C4-2B (cell line): ENCODE data around the gene CLIP3.

Source experiments
- H3K27ac ChIP-seq: fragments of 450-650 bp; 2 replicates; pipeline ENCODE4 v1.5.1; 2017
- ZFX ChIP-seq: fragments of 450-650 bp; IDR thresholded peaks from 2 replicates; pipeline ENCODE4 v1.6.1; 2017
- TF ChIP-seq, protein P1 (sequence below): fragments of 450-650 bp; conservative IDR thresholded peaks from 2 replicates; pipeline ENCODE4 v1.5.1; 2017; ENCODE audit warnings: mild to moderate bottlenecking

The CLIP3 gene

DNA sequence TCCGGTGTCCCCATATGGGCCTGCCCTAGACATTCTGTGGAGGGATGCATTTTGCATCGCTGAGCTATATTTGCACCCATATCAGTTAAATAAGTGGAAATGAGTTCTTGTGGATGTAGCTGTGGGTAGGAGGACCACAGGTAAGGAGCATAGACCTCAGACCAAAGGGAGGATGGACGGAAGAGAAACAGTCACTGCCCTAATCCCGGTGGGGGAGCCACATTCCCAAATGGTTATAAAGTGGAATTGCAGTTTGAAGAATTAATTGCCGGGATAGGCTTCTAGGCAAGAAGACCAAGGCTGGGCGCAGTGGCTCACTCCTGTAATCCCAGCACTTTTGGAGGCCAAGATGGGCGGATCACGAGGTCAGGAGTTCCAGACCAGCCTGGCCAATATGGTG is 35.9 kb downstream of the CLIP3 start:
- TF ChIP-seq, protein P1, sequence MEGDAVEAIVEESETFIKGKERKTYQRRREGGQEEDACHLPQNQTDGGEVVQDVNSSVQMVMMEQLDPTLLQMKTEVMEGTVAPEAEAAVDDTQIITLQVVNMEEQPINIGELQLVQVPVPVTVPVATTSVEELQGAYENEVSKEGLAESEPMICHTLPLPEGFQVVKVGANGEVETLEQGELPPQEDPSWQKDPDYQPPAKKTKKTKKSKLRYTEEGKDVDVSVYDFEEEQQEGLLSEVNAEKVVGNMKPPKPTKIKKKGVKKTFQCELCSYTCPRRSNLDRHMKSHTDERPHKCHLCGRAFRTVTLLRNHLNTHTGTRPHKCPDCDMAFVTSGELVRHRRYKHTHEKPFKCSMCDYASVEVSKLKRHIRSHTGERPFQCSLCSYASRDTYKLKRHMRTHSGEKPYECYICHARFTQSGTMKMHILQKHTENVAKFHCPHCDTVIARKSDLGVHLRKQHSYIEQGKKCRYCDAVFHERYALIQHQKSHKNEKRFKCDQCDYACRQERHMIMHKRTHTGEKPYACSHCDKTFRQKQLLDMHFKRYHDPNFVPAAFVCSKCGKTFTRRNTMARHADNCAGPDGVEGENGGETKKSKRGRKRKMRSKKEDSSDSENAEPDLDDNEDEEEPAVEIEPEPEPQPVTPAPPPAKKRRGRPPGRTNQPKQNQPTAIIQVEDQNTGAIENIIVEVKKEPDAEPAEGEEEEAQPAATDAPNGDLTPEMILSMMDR = no peak
- TF ChIP-seq ZFX = no peak
- no peak overlapping the region for H3K27ac ChIP-seq

DNA sequence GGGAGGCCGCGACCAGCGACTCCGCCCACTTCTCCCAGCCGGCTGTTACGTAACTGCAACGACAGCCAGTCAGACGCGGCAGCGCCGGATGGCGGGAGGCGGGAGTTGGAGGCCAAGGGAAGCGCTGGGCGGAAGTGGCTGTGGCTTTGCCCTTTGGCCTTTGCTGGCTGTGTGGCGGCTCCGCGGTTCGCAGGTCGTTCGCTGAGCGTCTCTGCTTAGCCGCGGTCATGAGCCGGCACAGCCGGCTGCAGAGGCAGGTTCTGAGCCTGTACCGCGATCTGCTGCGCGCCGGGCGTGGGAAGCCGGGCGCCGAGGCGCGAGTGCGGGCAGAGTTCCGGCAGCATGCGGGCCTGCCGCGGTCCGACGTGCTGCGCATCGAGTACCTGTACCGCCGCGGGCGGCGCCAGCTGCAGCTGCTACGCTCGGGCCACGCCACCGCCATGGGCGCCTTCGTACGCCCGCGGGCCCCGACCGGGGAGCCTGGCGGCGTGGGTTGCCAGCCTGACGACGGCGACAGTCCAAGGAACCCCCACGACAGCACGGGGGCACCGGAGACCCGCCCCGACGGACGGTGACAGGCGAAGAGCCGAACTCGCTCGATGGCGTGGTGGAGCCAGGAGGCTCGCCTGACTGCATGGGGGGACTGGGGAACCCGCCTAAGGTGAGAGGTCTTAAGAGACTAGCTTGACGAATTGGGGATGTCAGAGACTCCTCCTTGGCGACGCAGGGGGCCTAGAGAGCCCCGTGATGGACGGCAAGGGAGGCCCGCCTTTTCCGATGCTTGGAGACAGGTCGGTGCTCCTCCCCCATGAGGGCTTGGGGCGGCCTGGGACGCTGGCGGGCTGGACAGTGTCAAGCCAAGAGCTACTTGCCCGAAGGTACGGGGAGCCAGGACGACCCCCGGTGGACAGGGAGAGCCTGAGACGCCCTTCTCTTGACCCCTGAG is 37.4 kb downstream of the CLIP3 start, which contains the start of gene SDHAF1:
Gene SDHAF1, plus strand, starts transcription at position 141 of the 946 bp plus-strand sequence. Its CDS starts 87 bp downstream, at position 228.
- H3K27ac ChIP-seq = peak within 1 kb of the TSS; percentile 86

DNA sequence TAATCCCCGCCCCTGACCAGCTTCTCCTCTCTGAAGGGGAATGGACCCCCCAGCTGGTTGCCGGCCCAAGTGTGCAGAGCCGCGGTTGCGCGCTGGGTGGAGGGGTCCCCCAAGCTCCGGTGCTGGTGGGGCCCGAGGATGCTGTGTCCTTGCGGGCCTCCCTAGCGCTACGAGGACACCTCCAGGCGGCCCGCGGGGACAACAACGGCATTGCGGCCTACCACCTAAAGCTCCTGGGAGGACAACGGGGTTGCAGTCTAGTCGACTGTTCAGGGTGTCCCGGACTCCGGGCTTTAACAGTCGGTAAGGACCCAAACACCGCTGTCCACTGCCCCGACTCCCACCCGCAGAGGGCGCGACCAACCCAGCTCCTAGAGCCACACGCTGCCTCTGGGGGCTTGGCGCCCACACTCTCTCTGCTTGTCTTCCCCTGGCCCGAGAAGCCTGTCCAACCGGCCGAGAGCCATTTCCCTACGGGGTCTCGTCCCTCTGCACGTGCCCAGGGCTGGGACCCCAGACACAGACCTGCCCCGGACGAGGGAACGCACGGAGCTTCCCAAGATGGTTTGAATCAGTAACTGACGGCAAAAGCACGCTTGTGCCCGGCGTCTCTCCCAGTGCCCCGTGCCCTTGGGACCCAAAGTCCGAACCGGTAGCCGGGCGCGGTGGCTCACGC is 38.6 kb downstream of the CLIP3 start:
- TF ChIP-seq, protein P1 = no peak
- TF ChIP-seq ZFX = no peak

More for the DNA sequence above, 37.4 kb downstream of the CLIP3 start, which contains the start of gene SDHAF1:
- TF ChIP-seq, protein P1 = no peak; the same call in 1 of the 2 replicates
- peak; percentile 93; the same call in 1 of the 2 replicates for TF ChIP-seq ZFX

DNA sequence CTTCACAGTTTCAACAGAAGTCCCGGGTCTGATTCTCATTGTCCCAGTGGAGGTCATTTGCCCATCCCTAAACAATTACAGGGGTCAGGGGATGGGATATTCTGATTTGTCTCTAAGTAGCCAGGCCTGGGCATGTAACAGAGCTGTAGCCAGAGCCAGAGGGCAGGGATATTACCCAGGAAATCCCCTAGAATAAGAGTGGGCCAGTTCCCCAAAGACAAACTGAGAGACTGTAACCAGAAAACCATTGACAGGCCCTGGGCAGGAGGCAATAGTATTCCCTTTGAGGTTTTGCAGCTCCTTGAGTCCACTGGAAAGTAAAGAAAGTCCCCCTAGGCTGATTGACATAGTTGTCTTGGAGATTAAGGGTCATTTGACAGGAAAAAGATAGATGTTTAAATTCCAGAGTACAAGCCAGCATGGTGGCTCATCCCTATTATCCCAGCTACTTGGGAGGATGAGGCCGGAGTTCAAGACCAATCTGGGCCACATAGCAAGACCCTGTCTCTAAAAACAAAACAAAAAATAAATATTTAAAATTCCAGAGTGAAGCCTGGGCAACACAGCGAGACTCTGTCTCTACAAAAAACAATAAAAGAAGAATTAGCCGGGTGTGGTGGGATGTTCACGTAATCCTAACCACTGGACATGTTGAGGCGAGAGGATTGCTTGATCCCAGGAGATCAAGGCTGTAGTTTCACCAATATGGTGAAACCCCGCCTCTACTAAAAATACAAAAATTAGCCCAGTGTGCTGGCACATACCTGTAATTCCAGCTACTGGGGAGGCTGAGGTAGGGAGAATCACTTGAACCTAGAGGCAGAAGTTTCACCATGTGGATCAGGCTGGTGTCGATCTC is 39.5 kb downstream of the CLIP3 start:
- TF ChIP-seq ZFX = no peak
- TF ChIP-seq, protein P1 = no peak
- no peak overlapping the region for H3K27ac ChIP-seq

More for the DNA sequence above, 38.6 kb downstream of the CLIP3 start:
- no peak overlapping the region for H3K27ac ChIP-seq

DNA sequence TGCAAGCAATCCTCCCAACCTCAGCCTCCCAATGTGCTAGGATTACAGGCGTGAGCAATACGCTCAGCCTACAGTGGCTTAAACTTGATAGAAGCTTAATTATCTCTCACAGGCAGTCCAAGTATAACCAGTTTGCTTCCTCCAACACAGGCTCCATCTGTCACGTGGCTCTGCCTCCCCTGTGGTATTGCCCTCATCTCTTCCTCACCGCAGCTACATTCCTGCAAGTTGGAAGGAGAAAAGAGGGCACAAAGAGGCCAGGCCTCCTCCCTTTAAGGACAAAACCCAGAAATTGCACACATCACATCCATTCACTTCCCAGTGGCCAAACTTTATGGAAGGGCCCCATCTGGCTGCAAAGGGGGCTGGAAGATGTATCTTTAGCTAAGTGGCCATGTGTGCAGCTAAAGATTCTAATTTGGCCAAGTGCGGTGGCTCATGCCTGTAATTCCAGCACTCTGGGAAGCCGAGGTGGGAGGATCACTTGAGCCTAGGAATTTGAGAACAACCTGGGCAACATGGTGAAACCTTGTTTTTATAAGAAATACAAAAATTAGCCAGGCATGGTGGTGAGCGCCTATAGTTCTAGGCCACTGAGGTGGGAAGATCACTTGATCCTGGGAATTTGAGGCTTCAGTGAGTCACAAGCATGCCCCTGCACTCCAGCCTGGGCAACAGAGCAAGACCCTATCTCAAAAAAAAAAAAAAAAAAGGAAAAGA is 40.8 kb downstream of the CLIP3 start:
- no peak for TF ChIP-seq ZFX
- TF ChIP-seq, protein P1 = no peak
- no peak overlapping the region for H3K27ac ChIP-seq
